Rectal smooth muscle tissue (tissue), 1 donor: Measurements from ENCODE around the gene MAGED1.

Source experiments
- H3K27ac ChIP-seq: one replicate; pipeline ENCODE4 v1.7.0; 2013; ENCODE audit warnings: low read depth, low read length, inconsistent platforms
- H3K27me3 ChIP-seq: one replicate; pipeline ENCODE4 v1.7.0; 2013; ENCODE audit warnings: low read length; ENCODE audit not compliant: control insufficient read depth, insufficient read depth
- H3K36me3 ChIP-seq: one replicate; pipeline ENCODE4 v1.7.0; 2013; ENCODE audit warnings: low read length; ENCODE audit not compliant: control insufficient read depth, insufficient read depth
- H3K4me1 ChIP-seq: one replicate; pipeline ENCODE4 v1.7.0; 2013; ENCODE audit warnings: low read length; ENCODE audit not compliant: control insufficient read depth, insufficient read depth
- H3K4me3 ChIP-seq: one replicate; pipeline ENCODE4 v1.7.0; 2013; ENCODE audit warnings: low read length
- H3K9ac ChIP-seq: one replicate; pipeline ENCODE4 v1.7.0; 2013; ENCODE audit warnings: low read length

Gene MAGED1, protein sequence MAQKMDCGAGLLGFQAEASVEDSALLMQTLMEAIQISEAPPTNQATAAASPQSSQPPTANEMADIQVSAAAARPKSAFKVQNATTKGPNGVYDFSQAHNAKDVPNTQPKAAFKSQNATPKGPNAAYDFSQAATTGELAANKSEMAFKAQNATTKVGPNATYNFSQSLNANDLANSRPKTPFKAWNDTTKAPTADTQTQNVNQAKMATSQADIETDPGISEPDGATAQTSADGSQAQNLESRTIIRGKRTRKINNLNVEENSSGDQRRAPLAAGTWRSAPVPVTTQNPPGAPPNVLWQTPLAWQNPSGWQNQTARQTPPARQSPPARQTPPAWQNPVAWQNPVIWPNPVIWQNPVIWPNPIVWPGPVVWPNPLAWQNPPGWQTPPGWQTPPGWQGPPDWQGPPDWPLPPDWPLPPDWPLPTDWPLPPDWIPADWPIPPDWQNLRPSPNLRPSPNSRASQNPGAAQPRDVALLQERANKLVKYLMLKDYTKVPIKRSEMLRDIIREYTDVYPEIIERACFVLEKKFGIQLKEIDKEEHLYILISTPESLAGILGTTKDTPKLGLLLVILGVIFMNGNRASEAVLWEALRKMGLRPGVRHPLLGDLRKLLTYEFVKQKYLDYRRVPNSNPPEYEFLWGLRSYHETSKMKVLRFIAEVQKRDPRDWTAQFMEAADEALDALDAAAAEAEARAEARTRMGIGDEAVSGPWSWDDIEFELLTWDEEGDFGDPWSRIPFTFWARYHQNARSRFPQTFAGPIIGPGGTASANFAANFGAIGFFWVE

DNA sequence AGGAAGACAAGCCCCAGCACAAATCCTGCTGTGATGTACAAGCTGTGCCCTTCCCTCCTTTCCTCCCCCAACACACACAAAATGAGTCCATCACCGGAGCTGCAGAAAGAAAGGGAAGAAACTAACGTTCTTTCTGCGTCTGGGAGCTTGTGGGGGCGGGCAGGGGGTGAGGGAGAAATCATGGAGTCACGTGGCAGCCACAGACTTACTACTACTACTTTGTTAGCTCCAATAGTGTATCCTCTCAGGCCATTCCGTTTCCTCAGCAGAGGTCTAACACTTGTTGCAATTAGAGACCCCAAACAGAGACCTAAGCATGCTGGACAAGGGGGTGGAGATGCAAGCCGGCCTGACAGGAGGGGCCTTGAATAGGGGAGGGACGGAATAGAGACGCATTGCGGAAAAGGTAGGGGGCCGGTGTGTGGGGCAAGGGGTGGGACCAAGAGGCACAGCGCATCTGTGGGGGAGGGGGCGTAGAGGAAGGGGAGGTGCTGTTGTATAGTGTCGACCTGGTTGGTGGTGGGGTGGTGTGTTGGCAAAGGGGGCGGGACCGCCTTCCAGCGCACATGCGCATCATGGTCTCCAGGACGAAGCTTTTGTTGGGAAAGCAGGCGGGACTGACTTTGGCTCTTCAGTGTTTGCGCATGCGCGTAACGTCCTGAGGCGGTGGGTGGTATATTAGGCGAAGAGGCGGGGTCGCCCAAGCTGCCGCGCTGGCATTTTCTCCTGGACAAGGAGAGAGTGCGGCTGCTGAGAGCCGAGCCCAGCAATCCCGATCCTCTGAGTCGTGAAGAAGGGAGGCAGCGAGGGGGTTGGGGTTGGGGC lies at the start of gene MAGED1:
Gene MAGED1, plus strand, starts transcription at position 703 of the 825 bp plus-strand sequence. CDS start 682 bp downstream, outside the sequence.
- peaks cover 6% of the 10 kb centered on the region for H3K4me1 ChIP-seq
- peak within 1 kb of the TSS; percentile 65 for H3K4me3 ChIP-seq
- H3K27ac ChIP-seq, result peak within 1 kb of the TSS; percentile 69

DNA sequence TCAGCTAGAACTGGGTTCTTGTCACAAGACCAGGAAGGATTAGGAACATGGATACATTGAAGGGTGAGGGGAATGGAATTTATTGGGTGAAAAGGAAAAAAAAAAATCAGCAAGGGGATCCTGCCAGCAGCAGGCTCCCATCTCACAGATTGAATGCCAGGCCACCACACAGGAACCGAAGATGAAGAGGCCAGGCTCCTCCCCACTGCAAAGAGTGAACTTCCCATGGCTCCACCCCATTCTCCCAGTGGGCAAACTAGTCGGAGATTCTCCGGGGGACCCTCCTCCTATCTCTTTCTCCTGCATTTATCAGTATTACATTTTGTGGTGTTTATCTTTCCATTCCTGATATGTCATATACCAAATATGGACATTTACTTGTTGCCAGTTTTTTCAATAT lies 46.0 kb upstream of the MAGED1 start:
- Histone ChIP-seq H3K9ac (no peak overlapping the region), H3K27ac (no peak overlapping the region), H3K27me3 (no peaks in the 10 kb centered on the region), H3K4me1 (no peaks in the 10 kb centered on the region), H3K36me3 (no peaks in the 10 kb centered on the region), H3K4me3 (no peak overlapping the region)

More for the DNA sequence above, at the start of gene MAGED1:
- peaks cover 2% of the 10 kb centered on the region for H3K27me3 ChIP-seq
- peak within 1 kb of the TSS; percentile 47 for H3K9ac ChIP-seq
- H3K36me3 ChIP-seq, result peaks cover 3% of the 10 kb centered on the region

DNA sequence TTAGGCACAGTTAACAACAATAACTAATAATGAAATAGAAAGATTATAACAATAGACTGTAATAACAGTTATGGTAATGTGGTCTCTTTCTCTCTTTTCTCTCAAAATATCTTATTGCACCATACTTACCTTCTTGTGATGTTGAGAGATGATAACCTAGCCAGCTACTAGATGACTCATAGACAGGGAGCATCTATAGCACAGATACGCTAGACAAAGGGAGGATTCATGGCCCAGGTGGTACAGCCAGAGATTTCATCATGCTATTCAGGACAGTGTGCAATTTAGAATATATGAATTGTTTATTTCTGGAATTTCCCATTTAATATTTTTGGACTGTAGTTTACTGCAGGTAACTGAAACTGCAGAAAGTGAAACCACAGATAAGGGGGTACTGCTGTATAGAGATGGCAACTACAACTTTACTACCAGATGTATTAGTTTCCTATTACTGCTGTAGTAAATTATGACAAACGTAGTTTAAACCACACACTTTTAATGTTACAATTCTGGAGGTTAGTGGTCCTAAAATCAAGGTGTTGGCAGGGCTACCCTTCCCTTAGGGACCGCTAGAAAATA lies 41.8 kb upstream of the MAGED1 start:
- Histone ChIP-seq H3K4me3 (no peak overlapping the region), H3K36me3 (no peaks in the 10 kb centered on the region), H3K27ac (no peak overlapping the region), H3K4me1 (no peaks in the 10 kb centered on the region), H3K27me3 (no peaks in the 10 kb centered on the region), H3K9ac (no peak overlapping the region)

DNA sequence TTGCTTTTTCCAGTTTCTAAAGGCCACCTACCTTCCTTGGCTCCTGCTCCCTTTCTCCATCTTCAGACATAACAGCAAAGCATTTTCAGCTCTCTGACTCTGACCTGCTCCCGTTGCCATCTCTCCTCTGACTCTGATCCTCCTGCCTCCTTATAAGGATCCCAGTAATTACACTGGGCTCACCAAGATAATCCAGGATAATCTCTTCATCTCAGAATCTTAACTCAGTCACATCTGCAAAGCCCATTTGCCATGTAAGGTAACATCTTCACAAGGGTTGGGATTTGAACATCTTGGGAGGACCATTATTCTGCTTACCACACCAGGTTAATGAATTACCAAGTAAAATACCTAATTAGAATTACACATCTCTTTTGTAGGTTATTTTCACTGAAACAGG lies 41.3 kb upstream of the MAGED1 start:
- Histone ChIP-seq H3K4me3 (no peak overlapping the region), H3K4me1 (no peaks in the 10 kb centered on the region), H3K27me3 (no peaks in the 10 kb centered on the region), H3K27ac (no peak overlapping the region), H3K9ac (no peak overlapping the region), H3K36me3 (no peaks in the 10 kb centered on the region)

DNA sequence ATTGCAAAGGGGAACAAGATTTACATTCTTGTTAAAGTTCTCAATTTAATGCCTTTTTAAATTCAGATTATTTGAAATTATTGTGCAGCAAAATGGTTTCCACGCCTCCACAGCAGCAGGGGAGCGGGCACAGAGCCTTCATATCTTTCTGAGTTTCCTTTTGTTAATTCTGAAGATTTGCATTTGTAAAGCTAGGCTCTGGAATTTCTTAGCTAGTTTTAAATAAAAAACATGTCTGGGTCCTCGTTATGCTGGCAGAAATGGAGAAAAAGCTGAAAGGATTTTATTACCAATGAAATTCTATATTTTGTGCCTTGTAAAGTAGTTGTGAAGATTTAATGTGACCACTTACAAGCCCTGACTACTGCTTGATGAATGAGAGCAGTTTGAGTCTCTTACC lies 40.8 kb upstream of the MAGED1 start:
- Histone ChIP-seq H3K36me3 (no peaks in the 10 kb centered on the region), H3K27ac (no peak overlapping the region), H3K4me3 (no peak overlapping the region), H3K9ac (no peak overlapping the region), H3K4me1 (no peaks in the 10 kb centered on the region), H3K27me3 (no peaks in the 10 kb centered on the region)

DNA sequence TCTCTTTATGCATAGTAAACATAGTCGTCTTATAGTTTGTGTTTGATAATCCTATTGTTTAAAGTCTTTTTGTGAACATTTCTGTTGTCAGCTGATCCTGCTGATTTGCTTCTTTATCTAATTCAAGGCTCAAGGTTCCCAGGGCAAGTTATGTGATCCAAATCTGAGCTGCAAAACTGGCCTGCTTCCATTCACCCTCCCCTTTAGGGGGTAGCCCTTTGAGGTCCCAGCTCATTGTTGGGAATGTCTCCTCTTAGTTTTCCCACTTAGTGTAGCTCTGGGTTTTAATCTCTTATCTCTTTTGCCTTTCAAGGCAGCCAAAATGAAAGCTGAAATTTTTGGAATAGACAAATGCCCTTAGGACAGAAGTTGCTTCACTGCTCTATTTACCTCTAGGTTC lies 40.2 kb upstream of the MAGED1 start:
- Histone ChIP-seq H3K27me3 (no peaks in the 10 kb centered on the region), H3K4me3 (no peak overlapping the region), H3K36me3 (no peaks in the 10 kb centered on the region)

DNA sequence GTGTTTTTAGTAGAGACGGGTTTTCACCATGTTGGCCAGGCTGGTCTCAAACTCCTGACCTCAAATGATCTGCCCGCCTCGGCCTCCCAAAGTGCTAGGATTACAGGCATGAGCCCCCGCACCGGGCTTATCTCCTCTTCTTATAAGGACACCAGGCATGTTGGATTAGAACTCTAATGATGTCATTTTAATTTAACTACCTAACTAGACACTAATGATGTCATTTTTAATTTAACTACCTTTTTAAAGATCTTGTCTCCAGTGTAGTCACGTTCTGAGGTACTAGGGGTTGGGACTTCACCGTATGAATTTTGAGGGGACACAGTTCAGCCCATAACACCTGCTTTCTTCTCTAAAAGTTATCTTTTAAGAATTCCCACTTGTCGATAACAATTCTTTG lies 37.7 kb upstream of the MAGED1 start:
- Histone ChIP-seq H3K27me3 (no peaks in the 10 kb centered on the region), H3K27ac (no peak overlapping the region), H3K36me3 (no peaks in the 10 kb centered on the region), H3K9ac (no peak overlapping the region), H3K4me1 (no peaks in the 10 kb centered on the region), H3K4me3 (no peak overlapping the region)

More for the DNA sequence above, 40.2 kb upstream of the MAGED1 start:
- no peak overlapping the region for H3K27ac ChIP-seq
- no peak overlapping the region for H3K9ac ChIP-seq
- no peaks in the 10 kb centered on the region for H3K4me1 ChIP-seq

DNA sequence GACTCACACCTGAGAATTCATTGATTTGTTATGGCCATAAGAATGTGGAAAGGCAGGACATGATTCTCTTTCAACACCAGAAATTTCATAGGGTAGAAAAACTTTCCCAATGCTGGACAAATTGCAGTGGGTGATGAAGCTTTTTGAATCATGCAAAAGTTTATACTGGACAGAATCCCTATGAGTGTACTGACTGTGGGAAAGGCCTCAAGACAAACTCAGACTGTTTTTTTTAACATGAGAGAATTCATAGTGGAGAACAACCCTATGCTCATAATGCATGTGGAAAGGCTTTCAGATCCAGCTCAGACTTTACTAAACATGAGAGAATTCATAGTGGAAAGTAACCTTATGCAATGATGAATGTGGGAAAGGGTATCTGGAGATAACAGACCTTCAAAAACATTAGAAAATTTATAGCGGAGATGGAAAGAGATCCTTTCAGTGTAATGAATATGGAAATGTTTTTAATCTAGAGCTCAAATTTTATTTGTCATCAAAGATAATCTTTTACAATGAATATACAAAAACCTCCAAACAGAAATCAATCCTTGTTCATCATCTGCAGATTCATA lies 36.2 kb upstream of the MAGED1 start:
- H3K36me3 ChIP-seq, result no peaks in the 10 kb centered on the region

DNA sequence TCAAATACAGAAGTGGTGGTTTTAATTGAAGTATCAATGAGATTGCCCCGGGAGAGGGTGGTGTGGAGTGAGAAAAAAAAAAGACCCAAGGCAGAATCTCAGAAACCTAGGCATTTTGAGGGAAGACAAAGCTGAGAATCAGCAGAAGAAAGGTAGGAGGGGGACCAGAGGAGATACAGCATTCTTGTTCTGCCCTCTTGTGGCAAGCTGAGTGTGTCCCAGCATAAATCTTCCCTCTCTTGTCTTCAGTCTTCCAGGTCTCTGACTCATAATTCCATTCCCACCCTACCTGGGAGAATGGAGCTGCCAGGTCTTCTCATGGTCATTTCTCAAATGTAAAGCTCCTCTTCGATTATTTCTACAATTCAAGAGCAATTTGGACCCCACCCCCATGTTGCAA lies 32.7 kb upstream of the MAGED1 start:
- Histone ChIP-seq H3K27ac (no peak overlapping the region), H3K9ac (no peak overlapping the region), H3K27me3 (no peaks in the 10 kb centered on the region), H3K4me3 (no peak overlapping the region), H3K4me1 (no peaks in the 10 kb centered on the region), H3K36me3 (no peaks in the 10 kb centered on the region)

More for the DNA sequence above, 36.2 kb upstream of the MAGED1 start:
- H3K4me3 ChIP-seq, result no peak overlapping the region
- no peaks in the 10 kb centered on the region for H3K4me1 ChIP-seq
- no peak overlapping the region for H3K9ac ChIP-seq
- H3K27ac ChIP-seq, result no peak overlapping the region
- H3K27me3 ChIP-seq, result no peaks in the 10 kb centered on the region

DNA sequence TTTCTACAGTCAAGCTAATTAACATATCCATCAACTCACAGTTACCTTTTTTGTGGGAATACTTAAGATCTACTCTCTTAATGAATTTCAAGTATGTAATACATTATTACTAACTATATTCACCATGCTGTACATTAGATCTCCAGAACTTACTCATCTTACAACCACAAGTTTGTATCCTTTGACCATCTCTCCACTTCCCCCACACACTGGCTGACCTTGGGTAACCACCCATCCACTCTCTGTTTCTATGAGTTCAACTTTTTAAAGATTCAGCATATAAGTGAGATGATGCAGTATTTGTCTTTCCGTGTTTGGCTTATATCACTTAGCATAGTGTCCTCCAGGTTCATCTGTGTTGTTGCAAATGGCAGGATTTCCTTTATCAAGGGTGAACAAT lies 30.5 kb upstream of the MAGED1 start:
- H3K4me3 ChIP-seq, result no peak overlapping the region
- H3K27me3 ChIP-seq, result no peaks in the 10 kb centered on the region
- H3K4me1 ChIP-seq, result no peaks in the 10 kb centered on the region
- H3K27ac ChIP-seq, result no peak overlapping the region
- no peaks in the 10 kb centered on the region for H3K36me3 ChIP-seq
- H3K9ac ChIP-seq, result no peak overlapping the region

DNA sequence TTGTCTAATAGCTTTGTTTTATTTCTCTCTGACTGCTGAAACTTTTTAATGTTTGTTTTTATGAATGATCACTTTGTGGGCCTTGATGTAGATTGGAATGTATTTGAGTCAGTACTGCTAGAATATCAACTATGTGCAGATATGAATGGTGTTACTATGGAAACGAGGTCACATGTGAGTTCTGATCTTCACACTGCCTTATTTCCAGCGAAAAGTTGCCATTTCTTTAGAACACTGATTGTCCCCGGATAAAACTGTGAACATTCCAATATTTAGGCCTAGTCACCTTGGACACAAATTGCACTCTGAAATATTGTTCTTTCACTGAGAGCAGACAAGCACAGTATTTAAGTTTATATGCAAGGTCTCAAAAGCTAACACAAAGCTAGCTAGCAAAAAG lies 27.2 kb upstream of the MAGED1 start:
- Histone ChIP-seq H3K27me3 (no peaks in the 10 kb centered on the region), H3K9ac (no peak overlapping the region), H3K4me3 (no peak overlapping the region), H3K27ac (no peak overlapping the region), H3K36me3 (no peaks in the 10 kb centered on the region), H3K4me1 (no peaks in the 10 kb centered on the region)
